Stimulated activated CD8-positive, alpha-beta memory T cell treated with anti-CD3 and anti-CD28 coated beads, Interleukin-15, amount 100 ng/mL, for 4 hours (primary cell): ENCODE data around the gene LEMD2.

Source experiments
- DNase-seq, 2 donors: peaks; one replicate each; pipeline ENCODE4 v3.0.0-alpha.2; 2020; ENCODE audit warnings: low read depth in 2 of 2

Gene LEMD2

DNA sequence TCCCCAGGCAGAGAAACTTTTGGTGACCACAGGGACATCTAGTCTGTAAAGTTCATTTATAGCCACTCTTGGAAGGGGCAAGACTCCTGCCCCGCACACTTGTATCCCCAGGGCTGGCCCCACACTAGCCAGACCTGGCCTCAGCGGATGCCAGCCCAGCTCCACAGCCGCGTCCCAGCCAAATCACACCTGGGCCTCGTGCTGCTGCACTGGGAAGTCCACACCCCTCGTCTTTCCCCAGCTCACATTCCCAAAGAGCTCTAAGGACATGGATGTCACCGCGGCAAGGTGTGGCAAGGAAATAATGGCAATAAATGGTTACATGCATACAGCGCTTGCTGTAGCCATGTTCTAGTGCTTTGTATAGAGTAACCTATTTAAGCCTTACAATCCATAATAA, 50.8 kb downstream of the LEMD2 start:
- DNase-seq: no peak

- no peak for DNase-seq
These were observed 51.5 kb downstream of the LEMD2 start for GRCh38 chr6:33737267-33738026.

GRCh38 chr6:33735216-33735615, 53.7 kb downstream of the LEMD2 start:
- DNase-seq: no peak

DNA sequence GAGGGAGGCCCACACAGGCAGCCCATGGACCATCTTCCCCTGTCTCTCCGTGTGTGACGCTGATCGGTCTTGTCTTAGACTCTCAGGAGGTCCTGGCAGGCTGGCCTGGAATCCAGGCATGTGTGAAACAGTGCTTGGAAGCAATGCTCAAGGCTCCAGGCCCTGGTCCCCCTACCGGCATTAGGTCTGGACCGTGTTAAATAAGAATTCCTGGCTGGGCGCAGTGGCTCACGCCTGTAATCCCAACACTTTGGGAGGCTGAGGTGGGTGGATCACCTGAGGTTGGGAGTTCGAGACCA, 55.3 kb downstream of the LEMD2 start:
- no peak for DNase-seq

DNA sequence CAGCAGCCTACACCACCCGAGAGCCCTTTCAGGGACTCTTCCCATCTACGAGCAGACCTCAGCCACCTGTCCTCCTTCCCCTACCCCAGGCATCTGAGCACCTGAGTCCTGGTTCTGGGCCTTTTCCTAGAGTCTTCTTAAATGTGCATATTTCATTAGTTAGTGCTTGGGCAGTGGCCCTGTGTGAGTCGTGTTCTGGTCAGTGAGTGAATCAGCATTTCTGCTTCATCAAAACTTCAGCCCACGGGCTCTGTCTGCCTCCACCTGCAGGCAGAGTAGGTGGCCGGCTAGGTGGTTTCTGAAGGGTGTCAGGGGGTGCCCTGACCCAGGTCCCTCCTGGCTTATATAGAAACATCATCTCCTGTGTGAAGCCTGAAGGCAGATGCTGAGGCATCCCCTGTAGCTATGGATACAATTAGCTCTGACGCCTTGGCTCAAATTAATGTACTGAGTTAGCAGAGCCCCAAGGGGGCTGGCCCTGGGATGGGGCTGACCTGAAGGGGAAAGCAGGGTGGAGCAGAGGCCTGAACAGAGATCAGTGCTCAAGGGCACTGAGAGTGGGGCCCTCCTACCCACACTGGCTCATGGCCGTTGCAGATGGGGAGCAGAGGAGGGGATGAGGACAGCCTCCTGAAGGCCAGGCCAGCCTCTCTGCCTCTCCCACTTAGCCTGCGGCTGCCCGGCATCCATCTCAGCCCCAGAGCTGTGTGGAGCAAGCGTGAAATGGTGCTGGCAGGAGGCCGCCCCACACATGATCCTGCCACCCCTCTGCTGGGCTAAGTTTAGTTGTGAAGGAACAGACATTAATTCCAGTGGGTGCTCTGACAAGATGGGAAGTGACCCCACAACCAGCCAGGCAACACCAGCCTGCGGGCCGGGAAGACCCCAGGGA, 55.9 kb downstream of the LEMD2 start:
- DNase-seq: no peak

- no peak for DNase-seq
These were observed 56.5 kb downstream of the LEMD2 start for GRCh38 chr6:33732385-33732784.

GRCh38 chr6:33731751-33732282, 57.1 kb downstream of the LEMD2 start:
- no peak for DNase-seq

DNA sequence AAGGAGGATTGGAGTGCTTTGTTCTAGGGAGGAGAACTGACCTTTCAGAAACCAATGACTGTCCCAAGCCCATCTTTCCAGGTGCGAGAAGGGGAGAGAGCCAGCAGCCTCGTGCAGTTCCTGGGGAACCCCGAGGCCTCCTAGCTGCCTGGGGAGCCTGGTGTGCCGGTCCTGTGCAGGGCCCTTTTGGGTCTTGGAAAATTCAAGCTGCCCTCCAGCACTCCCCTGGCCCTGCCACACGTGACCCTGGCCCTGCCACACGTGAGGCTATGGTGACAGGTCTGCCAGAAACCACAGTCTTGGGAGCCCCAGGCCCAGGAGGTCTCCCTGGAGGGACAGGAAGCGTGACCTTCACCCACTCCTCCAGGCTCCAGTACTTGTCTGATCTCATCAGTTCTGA, 57.9 kb downstream of the LEMD2 start:
- DNase-seq: no peak

DNA sequence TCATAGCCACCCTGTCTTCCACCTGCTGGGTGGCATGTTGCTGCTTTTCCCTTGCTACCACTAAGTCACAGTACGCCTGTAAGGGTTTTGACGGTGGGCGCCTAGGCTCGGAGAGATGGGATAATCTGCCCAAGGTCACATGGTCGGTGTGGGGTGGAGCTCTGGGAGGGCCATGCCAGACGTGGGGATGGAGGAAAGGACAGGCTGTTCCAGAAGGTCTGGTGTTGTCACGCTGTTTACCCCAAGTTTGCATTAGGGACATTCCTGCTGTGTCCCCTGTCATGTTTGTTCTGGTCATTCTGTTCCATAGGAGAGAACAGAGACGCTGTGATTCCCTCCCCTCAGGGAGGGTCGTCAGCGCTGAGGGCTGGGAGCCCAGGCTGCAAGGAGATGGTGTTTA, 58.3 kb downstream of the LEMD2 start:
- no peak for DNase-seq

GRCh38 chr6:33729059-33729458, 59.9 kb downstream of the LEMD2 start:
- DNase-seq: no peak

DNA sequence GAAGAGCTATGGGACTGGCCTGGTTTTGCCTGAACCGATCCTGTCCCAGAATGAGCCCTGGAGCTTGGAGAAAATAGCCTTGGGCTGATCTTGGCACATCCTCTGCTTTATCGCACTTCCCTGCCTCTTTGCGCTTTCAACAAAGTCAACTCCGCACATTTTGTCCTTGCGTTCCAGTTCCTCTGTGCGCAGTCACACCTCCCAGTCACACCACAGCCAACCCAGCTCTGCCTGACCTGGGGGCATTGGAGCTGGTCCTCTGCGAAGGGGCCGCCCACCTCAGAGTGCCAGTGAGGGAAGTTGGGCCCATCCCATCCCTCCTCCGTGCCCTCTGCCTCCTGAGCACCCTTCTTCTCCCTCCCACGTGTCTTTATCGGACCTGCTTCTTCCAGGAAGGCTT, 60.5 kb downstream of the LEMD2 start:
- no peak for DNase-seq

- DNase-seq: no peak
These were observed 61.0 kb downstream of the LEMD2 start for GRCh38 chr6:33727932-33728331.

GRCh38 chr6:33727126-33727525, 61.8 kb downstream of the LEMD2 start:
- DNase-seq: no peak

DNA sequence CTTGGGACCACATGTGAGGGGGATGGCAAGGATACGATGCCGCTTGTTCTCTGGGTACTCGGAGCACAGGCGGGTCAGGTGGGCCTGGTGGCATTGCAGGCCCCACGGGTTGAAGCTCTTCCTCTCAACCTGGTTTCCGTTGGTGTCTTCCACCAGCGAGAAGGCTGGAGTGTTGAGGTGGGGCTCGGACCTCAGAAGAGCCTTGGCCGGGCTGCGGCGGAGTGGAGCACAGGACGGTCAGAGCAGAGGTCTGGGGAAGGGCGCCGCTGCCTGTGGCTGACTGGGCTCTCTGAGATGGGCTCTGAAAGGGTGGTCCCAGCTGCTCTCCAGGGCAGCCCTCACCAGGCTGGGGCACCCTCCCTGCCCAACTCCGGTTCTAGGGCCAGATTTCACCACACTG, 62.2 kb downstream of the LEMD2 start:
- DNase-seq: no peak

GRCh38 chr6:33725891-33726673, 62.8 kb downstream of the LEMD2 start:
- no peak for DNase-seq

GRCh38 chr6:33725222-33725621, 63.7 kb downstream of the LEMD2 start:
- DNase-seq: no peak

DNA sequence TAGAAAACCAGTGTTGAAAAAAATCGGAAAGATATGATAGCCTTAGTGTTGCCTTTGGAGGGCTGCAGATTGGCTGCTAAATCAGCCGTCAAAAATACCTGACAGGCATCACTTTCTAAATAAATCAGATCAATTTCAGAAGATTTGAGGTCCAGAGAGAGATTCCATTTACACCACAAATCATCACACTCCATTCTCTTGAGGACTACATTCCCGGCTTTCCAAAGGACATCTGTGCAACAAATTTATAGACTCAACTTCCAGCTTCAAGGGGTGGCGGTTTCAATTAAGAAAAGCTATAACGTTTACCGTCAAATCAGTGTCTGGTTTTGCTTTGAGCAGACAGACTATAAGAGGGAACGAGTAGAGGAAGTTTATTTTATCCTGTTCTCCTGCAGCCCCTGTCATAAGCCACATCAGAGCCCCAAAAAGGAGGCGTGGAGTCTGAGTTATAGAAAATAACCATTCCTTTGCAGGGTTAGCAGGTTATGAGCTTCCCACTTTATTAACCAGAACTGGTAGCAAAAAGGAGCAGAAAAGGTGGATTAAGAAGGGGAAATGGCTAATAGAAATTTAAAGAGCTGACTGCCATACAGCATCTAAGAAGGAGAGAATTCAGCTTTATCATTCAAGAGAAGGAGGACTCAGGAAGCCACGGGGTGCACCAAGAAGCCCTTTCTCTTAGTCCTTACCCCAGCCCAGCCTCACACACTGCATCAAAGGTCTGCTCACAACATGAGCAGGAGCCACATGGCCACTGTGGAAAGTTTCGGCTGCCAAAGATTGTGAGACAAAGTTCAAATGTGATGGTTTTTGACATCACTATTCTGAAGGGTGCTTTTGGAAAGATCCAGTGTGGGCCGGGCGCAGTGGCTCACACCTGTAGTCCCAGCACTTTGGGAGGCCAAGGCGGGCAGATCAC, 64.6 kb downstream of the LEMD2 start:
- DNase-seq: no peak

DNA sequence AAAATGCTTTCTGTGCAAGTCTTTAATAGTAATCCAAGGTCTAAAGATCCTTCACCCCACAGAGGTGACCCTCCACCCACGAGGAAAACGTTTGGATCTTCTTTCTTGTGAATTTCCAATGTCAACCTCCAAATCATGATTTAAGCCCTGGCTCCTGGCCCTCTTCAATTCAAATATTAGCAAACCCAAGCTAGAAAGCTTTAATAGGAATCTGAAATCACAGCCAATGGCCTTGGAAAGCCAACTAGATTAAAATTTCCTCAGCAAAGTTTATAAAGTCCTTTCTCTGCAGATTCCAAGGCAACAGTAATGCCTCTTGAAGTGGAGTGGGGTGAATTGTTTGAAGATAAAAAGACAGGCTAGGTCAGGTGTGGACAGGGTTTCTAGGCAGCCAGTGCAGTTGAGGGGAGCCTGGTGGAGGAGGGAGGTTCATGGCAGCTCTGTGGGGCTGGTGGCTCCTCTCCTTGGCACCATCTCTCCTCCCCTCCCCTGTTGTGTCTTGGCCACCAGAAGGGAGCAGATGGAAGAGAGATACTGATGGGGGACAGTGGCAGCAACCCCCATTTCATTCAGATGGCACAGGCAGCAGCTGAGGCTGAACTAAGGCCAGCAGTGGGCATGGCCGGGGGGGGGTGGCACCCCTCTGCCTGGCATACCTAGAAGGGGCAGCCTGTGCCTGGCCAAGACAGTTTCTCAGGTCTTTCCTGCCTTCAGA, 65.4 kb downstream of the LEMD2 start:
- no peak for DNase-seq

DNA sequence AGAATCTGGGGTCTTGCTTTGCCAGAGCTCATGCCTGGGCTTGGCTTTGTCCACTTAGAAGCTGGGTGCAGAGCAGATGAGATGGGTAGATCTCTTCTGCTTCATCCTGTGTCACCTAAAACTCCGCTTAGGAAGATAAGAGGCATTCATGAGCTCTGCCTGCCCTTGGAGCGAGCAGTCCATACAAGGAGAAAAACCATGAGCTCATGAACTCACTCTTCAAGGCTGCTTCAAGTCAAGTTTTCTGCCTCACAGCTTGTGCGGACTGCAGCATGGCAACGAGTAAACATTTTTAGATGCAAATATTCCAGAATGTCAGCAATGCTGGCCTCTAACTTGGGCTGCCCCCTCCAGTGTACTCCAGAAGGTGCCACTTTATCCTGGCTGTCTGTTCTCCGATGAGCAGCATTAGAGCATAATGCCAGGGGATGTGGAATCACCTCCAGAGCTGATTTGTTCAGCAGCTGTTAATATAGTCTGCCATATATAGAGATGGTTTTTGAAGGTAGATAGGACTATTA, 66.8 kb downstream of the LEMD2 start:
- no peak for DNase-seq

DNA sequence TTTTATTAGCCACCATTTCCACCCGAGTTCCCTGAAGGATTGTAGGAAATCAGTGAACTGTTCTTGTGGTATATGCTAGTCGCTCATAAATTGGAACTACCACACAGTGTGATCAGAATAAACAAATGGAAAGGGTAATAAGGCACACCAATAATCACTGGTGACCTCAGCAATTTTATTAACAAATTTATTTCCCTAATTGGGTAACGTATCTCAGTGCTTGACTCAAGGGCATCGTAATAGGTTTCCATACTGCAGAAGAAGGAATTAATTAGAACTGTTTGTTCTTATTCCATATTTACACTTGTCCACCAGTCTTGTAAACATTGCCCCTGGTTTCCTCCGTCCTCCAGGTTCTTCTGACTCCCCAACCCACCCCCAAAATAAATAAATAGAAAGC, 67.4 kb downstream of the LEMD2 start:
- no peak for DNase-seq
